Stimulated activated CD4-positive, alpha-beta T cell treated with anti-CD3 and anti-CD28 coated beads, TNF-alpha, amount 100 ng/mL, for 4 hours (primary cell): Measurements from ENCODE around the gene CIB4.
"Not testable (repeated sequence)": the region's sequence is repeated elsewhere in the genome, so short reads cannot be mapped to it uniquely, and the experiment has no call there.

Experiments used
- DNase-seq, 3 experiments: peaks; one replicate each; pipeline ENCODE4 v3.0.0-alpha.2; 2020; ENCODE audit warnings: low read depth in 3 of 3

Gene CIB4

GRCh38 chr2:26568076-26568890, 72.9 kb downstream of the CIB4 start:
- DNase-seq: no peak

DNA sequence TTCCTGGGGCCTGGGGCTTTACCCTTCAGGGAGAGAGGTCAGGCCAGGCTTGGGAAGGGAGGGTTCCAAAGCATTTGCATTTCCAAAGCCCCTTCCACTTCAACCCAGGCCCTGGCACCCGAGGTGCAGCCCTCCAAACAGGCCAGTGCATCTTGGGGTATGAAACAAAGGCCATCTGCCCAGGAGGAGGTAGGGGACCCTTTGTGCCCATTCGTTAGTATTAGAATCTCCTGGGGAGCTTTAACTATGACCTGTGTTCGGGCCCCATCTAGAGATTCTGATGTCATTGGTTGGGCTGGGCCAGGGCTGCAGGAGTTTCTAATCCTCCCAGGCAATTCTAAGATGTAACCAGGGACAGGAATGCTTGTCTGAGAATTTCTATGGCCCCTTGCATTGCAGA, 73.6 kb downstream of the CIB4 start:
- no peak for DNase-seq

DNA sequence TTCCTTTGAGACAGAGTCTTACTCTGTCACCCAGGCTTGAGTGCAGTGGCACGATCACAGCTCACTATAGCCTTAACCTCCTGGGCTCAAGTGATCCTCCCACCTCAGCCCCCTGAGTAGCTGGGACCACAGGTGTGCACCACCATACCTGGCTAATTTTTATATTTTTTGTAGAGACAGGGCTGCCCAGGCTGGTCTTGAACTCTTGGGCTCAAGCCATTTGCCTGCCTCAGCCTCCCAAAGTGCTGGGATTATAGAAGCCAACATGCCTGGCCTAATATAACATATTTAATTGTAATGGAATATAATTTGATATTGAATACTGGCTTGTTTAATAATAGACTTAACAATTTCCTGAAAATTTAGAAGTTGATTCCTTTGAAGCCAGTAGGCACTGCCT, 74.4 kb downstream of the CIB4 start:
- not testable (repeated sequence) for DNase-seq

GRCh38 chr2:26566081-26566375, 75.1 kb downstream of the CIB4 start:
- no peak for DNase-seq

GRCh38 chr2:26564121-26564644, 77.0 kb downstream of the CIB4 start:
- DNase-seq: no peak

DNA sequence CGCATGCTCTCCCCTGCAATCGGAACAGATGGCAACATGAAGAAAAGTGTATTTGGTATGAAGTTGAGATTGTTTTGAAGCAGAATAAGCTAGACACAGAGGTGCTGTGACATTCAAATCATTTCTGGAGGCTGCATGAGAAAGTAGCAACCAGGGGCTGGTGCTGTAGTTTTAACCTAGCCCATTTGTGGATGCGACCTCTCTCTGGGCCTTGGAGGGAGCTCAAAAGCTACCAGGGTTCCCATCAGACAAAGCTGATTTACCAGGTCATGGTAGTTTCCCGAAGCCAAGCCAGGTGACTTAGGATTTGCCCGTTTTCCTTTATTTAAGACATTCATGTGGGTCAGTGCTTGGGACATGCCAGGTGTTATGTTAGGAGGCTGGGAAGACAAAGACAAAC, 77.5 kb downstream of the CIB4 start:
- no peak for DNase-seq

DNA sequence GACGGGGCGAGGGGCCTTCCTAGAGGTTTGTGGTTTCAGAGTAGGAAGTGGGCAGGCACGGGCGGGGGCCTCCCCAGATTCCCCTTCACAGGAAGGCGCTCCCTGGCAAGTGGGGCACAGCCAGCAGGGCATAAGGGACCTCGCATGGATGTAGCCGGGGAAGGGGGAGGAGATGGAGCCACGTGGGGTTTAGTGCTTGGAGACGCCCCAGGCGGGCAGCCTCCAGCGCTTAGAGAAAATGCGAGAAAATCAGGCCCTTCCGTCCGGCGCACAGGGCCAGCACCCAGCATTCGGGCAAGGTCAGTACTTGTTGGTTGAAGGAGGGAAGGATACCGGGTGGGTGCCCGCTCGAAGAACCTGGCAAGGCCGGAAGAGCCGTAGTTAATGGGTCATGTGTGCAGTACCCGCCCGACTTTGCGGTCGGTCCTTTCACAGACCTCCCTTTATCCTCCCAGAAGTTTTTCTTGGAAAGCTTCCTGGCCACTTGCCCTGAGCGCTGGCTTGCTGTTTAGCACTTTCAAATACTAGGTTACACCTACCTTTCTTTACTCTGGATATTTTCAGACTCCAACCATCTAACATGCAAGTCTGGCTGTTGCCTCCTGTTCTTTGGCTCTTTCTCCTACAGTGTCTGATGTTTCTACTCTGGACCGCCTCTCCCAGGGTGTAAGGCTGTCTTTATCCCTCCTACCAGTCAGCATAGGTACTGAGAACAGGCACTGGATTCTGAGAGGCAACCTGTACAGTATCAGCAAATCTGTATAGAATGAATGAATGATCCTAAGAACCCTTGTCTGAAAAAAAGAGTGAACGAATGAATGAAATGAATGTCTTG, 78.1 kb downstream of the CIB4 start:
- no peak for DNase-seq

- DNase-seq: no peak
Measured at GRCh38 chr2:26561918-26562810, 79.0 kb downstream of the CIB4 start.

GRCh38 chr2:26561376-26561775, 79.8 kb downstream of the CIB4 start:
- no peak for DNase-seq

GRCh38 chr2:26560892-26561291, 80.3 kb downstream of the CIB4 start:
- no peak for DNase-seq

GRCh38 chr2:26559556-26559955, 81.6 kb downstream of the CIB4 start:
- no peak for DNase-seq

DNA sequence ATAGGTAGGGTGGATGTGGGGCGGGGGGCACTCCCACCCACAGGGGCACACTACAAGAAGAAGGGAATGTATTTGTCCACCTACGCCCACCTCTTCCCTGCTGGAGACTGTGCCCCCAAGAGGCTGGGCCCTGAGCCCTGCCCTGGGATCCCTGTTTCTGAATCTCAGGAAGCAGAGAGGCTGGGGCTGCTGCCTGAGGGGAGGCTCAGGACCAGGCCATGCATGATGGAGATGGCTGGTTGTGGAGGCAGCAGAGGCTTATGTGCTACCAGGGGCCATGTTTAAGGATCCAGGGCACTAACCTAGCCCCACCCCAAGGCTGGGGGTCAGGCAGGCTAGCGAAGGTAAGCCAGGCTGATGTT, 82.1 kb downstream of the CIB4 start:
- no peak for DNase-seq

- no peak for DNase-seq
Measured at GRCh38 chr2:26558271-26559043, 82.7 kb downstream of the CIB4 start.

DNA sequence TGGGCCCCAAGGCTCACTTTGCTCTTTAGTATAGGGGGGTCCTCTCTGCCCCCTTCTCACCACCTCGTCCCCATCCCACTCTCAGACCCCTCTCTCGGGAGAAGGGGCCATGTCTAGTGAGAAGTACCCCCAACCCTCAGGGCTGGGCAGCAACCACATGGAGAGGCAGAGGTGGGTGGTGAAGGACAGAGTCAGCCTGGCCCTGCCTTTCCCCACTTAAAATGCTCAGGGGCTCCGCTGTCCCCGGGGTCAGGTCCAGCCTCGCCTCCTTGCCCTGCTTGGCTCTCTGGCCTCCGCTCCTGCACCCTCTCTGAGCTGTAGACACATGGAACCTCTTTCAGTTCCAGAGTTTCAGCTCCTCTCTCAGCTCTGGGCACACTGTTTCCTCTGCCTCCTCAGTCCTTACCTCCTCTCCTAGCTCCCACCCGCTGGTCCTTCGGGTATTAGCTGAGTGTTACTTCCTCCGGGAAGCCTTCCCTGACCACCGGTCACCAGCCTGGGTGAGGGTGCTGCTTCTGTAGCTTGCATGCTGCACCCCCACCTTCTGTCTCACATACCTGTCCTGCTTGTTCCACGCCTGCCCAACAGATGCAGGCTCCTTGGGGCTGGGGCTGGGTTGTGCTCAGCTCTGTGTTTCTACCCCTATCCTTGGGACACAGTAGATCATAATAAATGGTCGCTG, 83.8 kb downstream of the CIB4 start:
- no peak for DNase-seq

DNA sequence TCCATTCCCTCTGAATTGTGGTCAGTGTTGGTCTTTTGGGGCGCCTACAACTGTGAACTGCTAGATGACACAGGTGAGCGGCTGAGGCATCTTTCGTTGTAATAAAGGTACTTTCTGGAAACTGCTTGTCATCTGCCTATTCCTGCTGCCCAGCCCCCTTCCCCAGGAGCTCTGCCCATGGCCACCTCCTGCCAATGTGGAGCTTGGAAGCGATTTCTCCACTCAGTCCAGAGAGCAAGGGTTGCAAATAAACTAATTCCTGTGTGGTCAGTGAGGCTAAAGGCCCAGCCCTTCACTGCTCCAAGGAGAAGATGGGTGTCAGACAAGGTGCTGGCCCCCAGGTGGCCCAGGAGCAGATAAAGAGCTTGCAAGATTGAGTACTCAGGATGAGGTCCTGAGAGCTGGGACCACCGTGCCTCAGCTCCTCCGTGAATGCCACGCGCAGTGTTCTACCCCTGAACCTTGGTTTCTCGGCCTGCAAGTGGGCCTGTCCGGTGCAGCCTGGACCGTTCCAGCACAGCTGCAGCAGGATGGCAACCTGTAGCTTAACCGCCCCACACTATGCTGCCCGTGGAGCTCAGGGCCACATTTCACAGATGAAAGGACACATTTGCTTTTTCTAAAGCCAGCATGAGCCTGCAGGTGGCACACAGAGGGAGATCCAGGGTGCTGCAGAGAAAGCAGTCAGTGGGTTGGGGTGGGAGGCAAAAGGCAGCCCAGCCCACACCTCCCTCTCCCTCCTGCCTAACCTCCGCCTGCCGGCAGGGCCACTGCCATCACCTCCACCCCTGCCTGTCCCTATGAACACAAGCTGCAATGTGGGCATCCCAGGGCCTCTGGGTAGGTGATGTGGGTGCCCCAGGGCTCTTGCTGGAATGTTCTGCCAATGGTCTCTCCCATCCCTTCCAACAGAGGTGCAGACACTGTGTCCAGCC, 84.6 kb downstream of the CIB4 start:
- no peak for DNase-seq

- DNase-seq: no peak
Measured at GRCh38 chr2:26555246-26556133, 85.7 kb downstream of the CIB4 start.

GRCh38 chr2:26552641-26553374, 88.4 kb downstream of the CIB4 start:
- no peak for DNase-seq
